Measurements from ENCODE around the gene KDM7A.
"Not testable (repeated sequence)": the region's sequence is repeated elsewhere in the genome, so short reads cannot be mapped to it uniquely, and the experiment has no call there.

KDM7A gene

GRCh38 chr7:140156460-140157080, 20.2 kb downstream of the KDM7A start:
- no peak for DNase-seq

- DNase-seq: no peak
Measured at GRCh38 chr7:140155428-140155827, 21.4 kb downstream of the KDM7A start.

GRCh38 chr7:140153666-140154161, 23.1 kb downstream of the KDM7A start:
- no peak for DNase-seq

GRCh38 chr7:140146574-140146973, 30.2 kb downstream of the KDM7A start:
- DNase-seq: no peak

- DNase-seq: no peak
Measured at GRCh38 chr7:140145709-140146108, 31.1 kb downstream of the KDM7A start.

GRCh38 chr7:140144821-140145220, 32.0 kb downstream of the KDM7A start:
- DNase-seq: no peak

- no peak for DNase-seq
Measured at GRCh38 chr7:140143997-140144396, 32.8 kb downstream of the KDM7A start.

- no peak for DNase-seq
Measured at GRCh38 chr7:140142031-140142430, 34.8 kb downstream of the KDM7A start.

GRCh38 chr7:140141256-140141655, 35.5 kb downstream of the KDM7A start:
- no peak for DNase-seq

GRCh38 chr7:140137078-140137477, 39.7 kb downstream of the KDM7A start:
- DNase-seq: no peak

GRCh38 chr7:140136073-140136472, 40.7 kb downstream of the KDM7A start:
- no peak for DNase-seq

GRCh38 chr7:140134039-140134438, 42.7 kb downstream of the KDM7A start:
- no peak for DNase-seq

- DNase-seq: no peak
Measured at GRCh38 chr7:140127360-140128127, 49.2 kb downstream of the KDM7A start.

GRCh38 chr7:140126435-140127034, 50.2 kb downstream of the KDM7A start:
- no peak for DNase-seq

GRCh38 chr7:140122965-140123364, 53.8 kb downstream of the KDM7A start:
- no peak for DNase-seq

GRCh38 chr7:140121326-140121725, 55.5 kb downstream of the KDM7A start:
- DNase-seq: no peak

- DNase-seq: not testable (repeated sequence)
Measured at GRCh38 chr7:140114817-140115216, 62.0 kb downstream of the KDM7A start.

- DNase-seq: not testable (repeated sequence)
Measured at GRCh38 chr7:140108777-140109176, 68.0 kb downstream of the KDM7A start.

- DNase-seq: no peak
Measured at GRCh38 chr7:140096459-140096858, 80.3 kb downstream of the KDM7A start.

- DNase-seq: no peak
Measured at GRCh38 chr7:140093375-140093774, 83.4 kb downstream of the KDM7A start.

GRCh38 chr7:140085447-140085846, 91.3 kb downstream of the KDM7A start:
- no peak for DNase-seq

- no peak for DNase-seq
Measured at GRCh38 chr7:140084972-140085371, 91.8 kb downstream of the KDM7A start.

GRCh38 chr7:140084142-140084655, 92.6 kb downstream of the KDM7A start:
- DNase-seq: no peak

- DNase-seq: no peak
Measured at GRCh38 chr7:140082770-140083169, 94.0 kb downstream of the KDM7A start.
